HepG2 (cell line): ENCODE results near the gene PALMD. TPM values are rescaled to one million over a fixed set of nuclear protein-coding genes. Genes with fewer than 3 reads are reported as not detected.

Source experiments
- ZBTB1 ChIP-seq: sonication (generic); formaldehyde crosslinking; IDR thresholded peaks from 2 replicates; pipeline ENCODE4 v1.4.0; 2020; ENCODE audit warnings: missing genetic modification reagents, borderline replicate concordance
- ZNF451 ChIP-seq: sonication (generic); formaldehyde crosslinking; IDR thresholded peaks from 2 replicates; pipeline ENCODE4 v1.5.0; 2020; ENCODE audit warnings: mild to moderate bottlenecking, missing genetic modification reagents
- ZSCAN25 ChIP-seq: sonication (generic); formaldehyde crosslinking; IDR thresholded peaks from 2 replicates; pipeline ENCODE4 v1.8.0; 2022; ENCODE audit warnings: mild to moderate bottlenecking, missing genetic modification reagents
- polyA plus RNA-seq, 8 experiments: library from polyadenylated mRNA; depleted of rRNA in 3 of 8; stranded (reverse) in 7 of 8; unstranded in 1 of 8; fragments of >200 nt; fragmentation: Illumina TruSeq in 4 of 8; extraction: Trizol in 4 of 8; gene quantifications; 2 replicates each; pipeline versions ENCODE4 v1.2.1 to v1.2.3, GENCODE V29; 2011 to 2016; ENCODE audit warnings: low read depth in 4 of 8, missing spikeins in 1 of 8, mixed read lengths in 1 of 8; ENCODE audit not compliant: insufficient read depth in 1 of 8
- total RNA-seq, 5 experiments: library from RNA; depleted of rRNA; stranded (reverse); fragments of >200 nt; fragmentation: Illumina TruSeq; extraction: Trizol; gene quantifications; 2 replicates each; pipeline ENCODE4 v1.2.3, GENCODE V29; 2016; ENCODE audit warnings: low read depth in 1 of 5
- TF ChIP-seq, protein P1 (sequence below): IDR thresholded peaks from 2 replicates; pipeline ENCODE4 v1.6.1; 2016; ENCODE audit warnings: low read depth, missing genetic modification reagents, missing compliant biosample characterization
- TF ChIP-seq, protein P2 (sequence below): sonication (generic); formaldehyde crosslinking; IDR thresholded peaks from 2 replicates; pipeline ENCODE4 v1.5.0; 2020; ENCODE audit warnings: missing genetic modification reagents
- TF ChIP-seq, protein P3 (sequence below): sonication (generic); formaldehyde crosslinking; IDR thresholded peaks from 2 replicates; pipeline ENCODE4 v1.4.0; 2020; ENCODE audit warnings: missing genetic modification reagents
- TF ChIP-seq, protein P4 (sequence below): sonication (generic); formaldehyde crosslinking; IDR thresholded peaks from 2 replicates; pipeline ENCODE4 v1.4.0; 2020; ENCODE audit warnings: mild to moderate bottlenecking, missing genetic modification reagents
- TF ChIP-seq, protein P5 (sequence below): sonication (generic); formaldehyde crosslinking; IDR thresholded peaks from 2 replicates; pipeline ENCODE4 v1.5.0; 2020; ENCODE audit warnings: missing genetic modification reagents

The PALMD gene
- total and polyA plus RNA-seq, 2 of the 13 experiments (the other 11 are each of a cell fraction or from before 2014, with no cell fraction given): 5.5 to 31.1 TPM

DNA sequence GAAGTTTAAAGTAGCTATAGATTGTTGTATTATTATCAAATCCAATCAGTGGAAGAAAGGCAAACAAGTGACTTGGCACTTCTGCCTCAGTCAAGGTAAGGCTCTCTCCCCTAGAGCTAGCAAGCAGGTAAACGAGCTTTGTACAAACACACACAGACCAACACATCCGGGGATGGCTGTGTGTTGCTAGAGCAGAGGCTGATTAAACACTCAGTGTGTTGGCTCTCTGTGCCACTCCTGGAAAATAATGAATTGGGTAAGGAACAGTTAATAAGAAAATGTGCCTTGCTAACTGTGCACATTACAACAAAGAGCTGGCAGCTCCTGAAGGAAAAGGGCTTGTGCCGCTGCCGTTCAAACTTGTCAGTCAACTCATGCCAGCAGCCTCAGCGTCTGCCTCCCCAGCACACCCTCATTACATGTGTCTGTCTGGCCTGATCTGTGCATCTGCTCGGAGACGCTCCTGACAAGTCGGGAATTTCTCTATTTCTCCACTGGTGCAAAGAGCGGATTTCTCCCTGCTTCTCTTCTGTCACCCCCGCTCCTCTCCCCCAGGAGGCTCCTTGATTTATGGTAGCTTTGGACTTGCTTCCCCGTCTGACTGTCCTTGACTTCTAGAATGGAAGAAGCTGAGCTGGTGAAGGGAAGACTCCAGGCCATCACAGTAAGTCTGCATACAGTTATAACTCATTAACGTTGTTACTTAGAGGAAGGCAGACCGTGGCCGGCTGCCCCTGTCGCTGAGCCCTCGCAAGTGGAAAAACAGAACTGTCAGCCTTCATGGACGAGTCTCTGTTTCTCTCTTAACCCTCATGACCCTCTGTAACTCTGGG, at the start of gene PALMD (continued):
- TF ChIP-seq, protein P1, sequence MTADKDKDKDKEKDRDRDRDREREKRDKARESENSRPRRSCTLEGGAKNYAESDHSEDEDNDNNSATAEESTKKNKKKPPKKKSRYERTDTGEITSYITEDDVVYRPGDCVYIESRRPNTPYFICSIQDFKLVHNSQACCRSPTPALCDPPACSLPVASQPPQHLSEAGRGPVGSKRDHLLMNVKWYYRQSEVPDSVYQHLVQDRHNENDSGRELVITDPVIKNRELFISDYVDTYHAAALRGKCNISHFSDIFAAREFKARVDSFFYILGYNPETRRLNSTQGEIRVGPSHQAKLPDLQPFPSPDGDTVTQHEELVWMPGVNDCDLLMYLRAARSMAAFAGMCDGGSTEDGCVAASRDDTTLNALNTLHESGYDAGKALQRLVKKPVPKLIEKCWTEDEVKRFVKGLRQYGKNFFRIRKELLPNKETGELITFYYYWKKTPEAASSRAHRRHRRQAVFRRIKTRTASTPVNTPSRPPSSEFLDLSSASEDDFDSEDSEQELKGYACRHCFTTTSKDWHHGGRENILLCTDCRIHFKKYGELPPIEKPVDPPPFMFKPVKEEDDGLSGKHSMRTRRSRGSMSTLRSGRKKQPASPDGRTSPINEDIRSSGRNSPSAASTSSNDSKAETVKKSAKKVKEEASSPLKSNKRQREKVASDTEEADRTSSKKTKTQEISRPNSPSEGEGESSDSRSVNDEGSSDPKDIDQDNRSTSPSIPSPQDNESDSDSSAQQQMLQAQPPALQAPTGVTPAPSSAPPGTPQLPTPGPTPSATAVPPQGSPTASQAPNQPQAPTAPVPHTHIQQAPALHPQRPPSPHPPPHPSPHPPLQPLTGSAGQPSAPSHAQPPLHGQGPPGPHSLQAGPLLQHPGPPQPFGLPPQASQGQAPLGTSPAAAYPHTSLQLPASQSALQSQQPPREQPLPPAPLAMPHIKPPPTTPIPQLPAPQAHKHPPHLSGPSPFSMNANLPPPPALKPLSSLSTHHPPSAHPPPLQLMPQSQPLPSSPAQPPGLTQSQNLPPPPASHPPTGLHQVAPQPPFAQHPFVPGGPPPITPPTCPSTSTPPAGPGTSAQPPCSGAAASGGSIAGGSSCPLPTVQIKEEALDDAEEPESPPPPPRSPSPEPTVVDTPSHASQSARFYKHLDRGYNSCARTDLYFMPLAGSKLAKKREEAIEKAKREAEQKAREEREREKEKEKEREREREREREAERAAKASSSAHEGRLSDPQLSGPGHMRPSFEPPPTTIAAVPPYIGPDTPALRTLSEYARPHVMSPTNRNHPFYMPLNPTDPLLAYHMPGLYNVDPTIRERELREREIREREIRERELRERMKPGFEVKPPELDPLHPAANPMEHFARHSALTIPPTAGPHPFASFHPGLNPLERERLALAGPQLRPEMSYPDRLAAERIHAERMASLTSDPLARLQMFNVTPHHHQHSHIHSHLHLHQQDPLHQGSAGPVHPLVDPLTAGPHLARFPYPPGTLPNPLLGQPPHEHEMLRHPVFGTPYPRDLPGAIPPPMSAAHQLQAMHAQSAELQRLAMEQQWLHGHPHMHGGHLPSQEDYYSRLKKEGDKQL (CRISPR knock-in tag): no peak
- TF ChIP-seq ZNF451 (CRISPR knock-in tag) (no peak), ZSCAN25 (CRISPR knock-in tag) (peak; percentile 58; the same call in 1 of the 2 replicates), ZBTB1 (CRISPR knock-in tag) (no peak)
- TF ChIP-seq, protein P2, sequence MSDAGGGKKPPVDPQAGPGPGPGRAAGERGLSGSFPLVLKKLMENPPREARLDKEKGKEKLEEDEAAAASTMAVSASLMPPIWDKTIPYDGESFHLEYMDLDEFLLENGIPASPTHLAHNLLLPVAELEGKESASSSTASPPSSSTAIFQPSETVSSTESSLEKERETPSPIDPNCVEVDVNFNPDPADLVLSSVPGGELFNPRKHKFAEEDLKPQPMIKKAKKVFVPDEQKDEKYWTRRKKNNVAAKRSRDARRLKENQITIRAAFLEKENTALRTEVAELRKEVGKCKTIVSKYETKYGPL: no peak
- TF ChIP-seq, protein P3, sequence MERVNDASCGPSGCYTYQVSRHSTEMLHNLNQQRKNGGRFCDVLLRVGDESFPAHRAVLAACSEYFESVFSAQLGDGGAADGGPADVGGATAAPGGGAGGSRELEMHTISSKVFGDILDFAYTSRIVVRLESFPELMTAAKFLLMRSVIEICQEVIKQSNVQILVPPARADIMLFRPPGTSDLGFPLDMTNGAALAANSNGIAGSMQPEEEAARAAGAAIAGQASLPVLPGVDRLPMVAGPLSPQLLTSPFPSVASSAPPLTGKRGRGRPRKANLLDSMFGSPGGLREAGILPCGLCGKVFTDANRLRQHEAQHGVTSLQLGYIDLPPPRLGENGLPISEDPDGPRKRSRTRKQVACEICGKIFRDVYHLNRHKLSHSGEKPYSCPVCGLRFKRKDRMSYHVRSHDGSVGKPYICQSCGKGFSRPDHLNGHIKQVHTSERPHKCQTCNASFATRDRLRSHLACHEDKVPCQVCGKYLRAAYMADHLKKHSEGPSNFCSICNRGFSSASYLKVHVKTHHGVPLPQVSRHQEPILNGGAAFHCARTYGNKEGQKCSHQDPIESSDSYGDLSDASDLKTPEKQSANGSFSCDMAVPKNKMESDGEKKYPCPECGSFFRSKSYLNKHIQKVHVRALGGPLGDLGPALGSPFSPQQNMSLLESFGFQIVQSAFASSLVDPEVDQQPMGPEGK (CRISPR knock-in tag): no peak
- TF ChIP-seq, protein P4, sequence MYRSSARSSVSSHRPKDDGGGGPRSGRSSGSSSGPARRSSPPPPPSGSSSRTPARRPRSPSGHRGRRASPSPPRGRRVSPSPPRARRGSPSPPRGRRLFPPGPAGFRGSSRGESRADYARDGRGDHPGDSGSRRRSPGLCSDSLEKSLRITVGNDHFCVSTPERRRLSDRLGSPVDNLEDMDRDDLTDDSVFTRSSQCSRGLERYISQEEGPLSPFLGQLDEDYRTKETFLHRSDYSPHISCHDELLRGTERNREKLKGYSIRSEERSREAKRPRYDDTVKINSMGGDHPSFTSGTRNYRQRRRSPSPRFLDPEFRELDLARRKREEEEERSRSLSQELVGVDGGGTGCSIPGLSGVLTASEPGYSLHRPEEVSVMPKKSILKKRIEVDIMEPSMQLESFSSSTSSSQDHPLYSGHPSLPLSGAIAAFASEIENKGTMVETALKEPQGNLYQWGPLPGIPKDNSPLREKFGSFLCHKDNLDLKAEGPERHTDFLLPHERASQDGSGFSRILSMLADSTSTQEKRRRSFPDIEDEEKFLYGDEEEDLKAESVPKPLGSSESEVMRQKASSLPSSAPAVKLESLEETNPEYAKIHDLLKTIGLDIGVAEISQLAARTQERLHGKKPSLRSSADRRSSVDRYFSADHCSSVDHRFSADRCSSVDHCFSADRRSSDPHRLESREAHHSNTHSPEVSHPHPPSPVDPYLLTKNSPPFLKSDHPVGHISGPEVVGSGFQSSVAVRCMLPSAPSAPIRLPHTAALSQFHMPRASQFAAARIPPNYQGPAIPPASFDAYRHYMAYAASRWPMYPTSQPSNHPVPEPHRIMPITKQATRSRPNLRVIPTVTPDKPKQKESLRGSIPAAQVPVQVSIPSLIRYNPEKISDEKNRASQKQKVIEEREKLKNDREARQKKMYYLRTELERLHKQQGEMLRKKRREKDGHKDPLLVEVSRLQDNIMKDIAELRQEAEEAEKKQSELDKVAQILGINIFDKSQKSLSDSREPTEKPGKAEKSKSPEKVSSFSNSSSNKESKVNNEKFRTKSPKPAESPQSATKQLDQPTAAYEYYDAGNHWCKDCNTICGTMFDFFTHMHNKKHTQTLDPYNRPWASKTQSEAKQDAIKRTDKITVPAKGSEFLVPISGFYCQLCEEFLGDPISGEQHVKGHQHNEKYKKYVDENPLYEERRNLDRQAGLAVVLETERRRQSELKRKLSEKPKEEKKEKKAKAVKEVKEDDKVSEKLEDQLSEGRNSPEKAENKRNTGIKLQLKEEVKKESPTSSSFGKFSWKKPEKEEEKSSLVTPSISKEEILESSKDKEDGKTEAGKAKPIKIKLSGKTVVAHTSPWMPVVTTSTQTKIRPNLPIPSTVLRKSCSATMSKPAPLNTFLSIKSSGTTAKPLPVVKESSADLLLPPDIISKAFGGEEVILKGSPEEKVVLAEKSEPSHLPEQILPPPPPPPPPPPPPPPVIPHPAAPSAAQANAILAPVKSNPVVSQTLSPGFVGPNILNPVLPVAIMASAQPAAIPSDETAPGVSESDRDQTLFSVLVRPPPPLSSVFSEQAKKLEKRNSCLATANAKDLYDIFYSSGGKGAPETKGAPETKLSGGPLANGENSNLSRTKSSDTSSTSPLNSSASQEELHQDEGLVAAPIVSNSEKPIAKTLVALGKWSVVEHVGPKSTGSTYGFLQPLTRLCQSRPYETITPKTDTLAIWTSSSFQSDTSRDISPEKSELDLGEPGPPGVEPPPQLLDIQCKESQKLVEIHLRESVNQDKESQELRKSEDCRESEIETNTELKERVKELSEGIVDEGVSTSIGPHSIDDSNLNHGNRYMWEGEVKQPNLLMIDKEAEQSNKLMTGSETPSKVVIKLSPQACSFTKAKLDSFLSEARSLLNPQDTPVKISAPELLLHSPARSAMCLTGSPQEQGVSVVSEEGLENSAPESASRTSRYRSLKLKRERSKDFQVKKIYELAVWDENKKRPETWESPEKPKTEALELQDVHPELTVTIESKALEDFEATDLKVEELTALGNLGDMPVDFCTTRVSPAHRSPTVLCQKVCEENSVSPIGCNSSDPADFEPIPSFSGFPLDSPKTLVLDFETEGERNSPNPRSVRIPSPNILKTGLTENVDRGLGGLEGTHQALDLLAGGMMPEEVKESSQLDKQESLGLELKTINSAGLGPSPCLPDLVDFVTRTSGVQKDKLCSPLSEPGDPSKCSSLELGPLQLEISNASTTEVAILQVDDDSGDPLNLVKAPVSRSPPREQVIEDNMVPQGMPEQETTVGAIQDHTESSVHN (CRISPR knock-in tag): no peak
- TF ChIP-seq, protein P5, sequence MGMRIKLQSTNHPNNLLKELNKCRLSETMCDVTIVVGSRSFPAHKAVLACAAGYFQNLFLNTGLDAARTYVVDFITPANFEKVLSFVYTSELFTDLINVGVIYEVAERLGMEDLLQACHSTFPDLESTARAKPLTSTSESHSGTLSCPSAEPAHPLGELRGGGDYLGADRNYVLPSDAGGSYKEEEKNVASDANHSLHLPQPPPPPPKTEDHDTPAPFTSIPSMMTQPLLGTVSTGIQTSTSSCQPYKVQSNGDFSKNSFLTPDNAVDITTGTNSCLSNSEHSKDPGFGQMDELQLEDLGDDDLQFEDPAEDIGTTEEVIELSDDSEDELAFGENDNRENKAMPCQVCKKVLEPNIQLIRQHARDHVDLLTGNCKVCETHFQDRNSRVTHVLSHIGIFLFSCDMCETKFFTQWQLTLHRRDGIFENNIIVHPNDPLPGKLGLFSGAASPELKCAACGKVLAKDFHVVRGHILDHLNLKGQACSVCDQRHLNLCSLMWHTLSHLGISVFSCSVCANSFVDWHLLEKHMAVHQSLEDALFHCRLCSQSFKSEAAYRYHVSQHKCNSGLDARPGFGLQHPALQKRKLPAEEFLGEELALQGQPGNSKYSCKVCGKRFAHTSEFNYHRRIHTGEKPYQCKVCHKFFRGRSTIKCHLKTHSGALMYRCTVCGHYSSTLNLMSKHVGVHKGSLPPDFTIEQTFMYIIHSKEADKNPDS (CRISPR knock-in tag): peak; percentile 53; the same call in 1 of the 2 replicates
